Limb (tissue), 2 donors: ENCODE results near the gene RIGI.
"Not testable (repeated sequence)": the region's sequence is repeated elsewhere in the genome, so short reads cannot be mapped to it uniquely, and the experiment has no call there.

ENCODE experiments used
- DNase-seq, 2 donors: peaks; one replicate each; pipeline ENCODE4 v3.0.0-alpha.2; 2016; ENCODE audit errors: extremely low spot score in 2 of 2

Gene RIGI

DNA sequence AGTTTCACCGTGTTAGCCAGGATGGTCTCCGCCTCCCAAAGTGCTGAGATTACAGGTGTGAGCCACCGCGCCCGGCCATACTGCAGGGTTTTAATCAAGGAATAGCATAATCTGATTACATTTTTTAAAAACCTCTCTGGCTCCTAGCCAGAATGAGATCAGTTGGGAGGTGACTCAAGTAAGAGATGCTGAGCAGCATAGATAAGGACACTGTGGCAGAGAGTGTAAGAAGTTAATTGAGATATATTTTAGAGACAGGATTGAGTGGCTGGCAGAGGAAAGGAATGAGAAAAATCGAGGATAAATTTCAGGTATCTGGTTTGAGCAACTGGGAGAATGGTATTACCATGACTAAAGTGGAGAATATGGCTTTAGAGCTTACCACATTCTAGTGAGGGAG lies 7.3 kb upstream of the RIGI start:
- no peak for DNase-seq

DNA sequence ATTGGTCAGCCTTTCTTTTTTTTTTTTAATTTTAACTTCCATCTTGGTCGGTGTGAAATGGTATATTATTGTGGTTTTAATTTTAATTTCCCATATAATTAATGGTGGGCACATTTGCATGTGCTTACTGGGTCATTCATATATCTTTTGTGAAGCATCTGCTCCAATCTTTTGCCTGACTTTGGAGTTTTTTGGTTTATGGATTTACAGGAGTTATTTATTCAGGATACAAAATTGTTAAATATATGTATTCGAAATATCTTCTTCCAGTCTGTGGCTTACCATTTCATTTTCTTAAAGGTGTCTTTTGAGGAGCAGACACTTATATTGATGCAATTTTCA lies 682 bp upstream of the RIGI start:
- DNase-seq, result no peak

DNA sequence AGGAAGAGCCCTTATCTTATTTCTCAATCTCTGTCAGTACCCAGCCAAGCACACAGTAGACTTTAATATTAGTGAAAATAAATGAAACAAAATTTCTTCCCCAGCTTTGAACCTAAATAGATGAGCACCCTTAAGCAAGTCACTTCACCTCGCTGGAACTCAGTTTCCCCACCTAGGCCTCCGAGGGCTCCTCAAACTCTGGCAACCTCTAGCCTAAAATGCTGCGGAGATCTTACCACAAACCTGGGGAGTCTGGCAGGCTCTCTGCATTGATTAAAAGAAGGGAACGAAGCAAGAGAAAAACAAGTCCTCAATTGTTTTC lies 326 bp downstream of the RIGI start:
- no peak for DNase-seq

DNA sequence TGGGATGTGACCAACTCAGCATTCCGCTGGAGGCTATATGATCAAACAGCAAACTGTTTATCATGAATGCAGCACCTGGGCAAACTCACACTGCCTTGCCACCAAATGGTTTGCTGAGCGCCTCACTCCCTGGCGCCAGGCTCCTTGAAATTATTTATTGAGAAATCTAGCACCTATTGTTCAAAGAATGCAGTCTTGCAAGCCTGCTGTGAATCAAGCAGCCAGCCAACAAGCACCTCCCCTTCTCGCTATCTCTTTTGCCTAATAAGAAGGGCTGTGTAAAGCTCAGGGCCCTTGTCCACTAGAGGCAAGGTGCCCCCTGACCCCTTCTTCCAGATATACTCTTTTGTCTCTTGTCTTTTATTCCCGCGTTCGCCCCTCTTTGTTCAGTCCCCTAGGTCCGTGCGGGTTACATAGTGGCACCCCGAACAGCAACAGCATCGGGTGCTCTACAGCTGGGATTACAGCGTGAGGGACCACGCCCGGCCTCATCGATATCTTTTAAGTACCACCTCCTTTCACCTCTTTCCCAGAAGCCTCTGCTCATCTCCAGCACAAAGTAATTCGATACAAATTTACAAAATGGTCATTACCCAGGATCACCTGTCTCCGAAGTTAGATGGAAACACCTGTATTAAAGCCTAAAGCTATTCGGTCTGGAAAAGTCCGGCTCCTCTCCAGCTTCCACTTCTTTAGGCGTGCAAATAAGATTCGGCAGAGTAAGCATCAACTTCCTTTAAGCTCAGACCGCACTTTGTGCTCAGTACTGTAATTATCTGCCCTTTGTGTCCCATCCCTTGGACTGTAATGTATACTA lies 896 bp downstream of the RIGI start:
- DNase-seq, result no peak

DNA sequence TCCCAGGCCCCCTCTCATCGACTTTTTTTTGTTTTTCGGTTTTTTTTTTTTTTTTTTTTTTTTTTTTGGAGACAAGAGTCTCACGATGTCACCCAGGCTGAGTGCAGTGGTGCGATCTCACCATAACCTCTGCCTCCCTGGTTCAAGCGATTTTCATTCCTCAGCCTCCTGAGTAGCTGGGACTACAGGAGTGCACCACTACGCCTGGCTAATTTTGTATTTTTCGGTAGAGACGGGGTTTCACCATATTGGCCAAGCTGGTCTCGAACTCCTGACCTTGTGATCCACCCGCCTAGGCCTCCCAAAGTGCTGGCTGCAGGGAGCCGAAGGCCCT lies 1.5 kb downstream of the RIGI start:
- not testable (repeated sequence) for DNase-seq

DNA sequence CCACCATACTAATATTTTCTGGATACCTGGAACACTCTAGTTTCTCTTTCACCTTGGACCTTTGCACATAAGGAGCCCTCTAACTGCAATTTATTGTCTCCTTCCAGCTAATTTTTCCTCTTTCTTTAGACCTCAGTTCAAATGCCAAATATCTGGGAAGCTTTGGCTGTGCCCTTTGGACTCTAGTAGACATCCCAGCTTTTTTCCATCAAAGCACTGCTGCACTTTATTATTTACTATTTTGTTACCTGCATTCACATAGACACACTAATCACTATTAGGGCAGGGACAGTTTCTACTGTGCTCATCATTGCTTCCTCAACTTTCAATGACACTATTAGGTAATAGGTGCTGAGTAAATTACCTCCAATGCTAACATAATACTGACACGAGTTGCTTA lies 2.1 kb downstream of the RIGI start:
- DNase-seq, result no peak

DNA sequence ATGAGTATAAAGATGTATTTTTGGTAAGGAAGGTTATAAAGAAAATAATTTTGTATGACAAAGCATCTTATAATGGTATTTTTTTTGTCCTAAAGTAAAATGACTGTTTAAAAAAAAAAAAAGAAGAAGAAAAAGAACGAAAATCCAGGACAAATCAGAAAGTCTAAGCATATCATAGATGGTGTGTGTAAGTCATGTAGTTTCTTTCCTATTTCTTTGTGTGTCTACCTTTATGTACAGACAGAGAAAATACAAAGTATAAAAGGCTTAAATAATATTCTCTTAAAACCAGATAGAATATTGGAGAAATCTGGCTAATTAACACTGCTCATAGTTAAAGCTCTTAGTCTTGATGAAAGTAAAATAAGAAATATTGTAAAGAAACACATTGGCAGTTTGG lies 7.7 kb downstream of the RIGI start:
- DNase-seq, result no peak

DNA sequence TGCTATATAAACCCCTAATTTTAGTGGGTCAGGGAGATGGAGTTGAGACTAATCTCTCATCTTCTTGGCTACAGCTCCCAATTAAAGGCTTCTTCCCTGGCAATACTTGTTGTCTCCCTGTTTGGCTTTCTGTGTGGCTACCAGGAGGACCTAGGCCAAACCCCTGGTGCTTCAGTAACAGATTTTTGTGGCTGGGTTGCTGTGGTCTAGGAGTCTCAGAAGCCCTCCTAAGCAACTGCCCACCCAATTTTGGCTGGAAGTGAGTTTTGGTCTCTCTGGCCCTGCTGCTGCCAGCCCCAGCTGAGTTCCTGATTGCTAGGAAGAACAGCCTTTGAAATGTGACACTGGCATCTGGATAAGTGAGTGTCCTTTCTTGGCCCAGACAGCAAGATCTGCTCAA lies 9.8 kb downstream of the RIGI start:
- no peak for DNase-seq

DNA sequence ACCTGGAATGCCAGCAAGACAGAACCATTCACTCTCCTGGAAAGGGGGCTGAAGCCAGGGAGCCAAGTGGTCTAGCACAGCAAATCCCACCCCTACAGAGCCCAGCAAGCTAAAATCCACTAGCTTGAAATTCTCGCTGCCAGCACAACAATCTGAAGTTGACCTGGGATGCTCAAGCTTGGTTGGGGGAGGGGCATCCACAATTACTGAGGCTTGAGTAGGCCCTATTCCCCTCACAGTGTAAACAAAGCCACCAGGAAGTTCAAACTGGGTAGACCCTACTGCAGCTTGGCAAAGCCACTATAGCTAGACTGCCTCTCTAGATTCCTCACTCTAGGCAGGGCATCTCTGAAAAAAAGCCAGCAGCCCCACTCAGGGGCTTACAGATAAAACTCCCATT lies 17.3 kb downstream of the RIGI start:
- no peak for DNase-seq

DNA sequence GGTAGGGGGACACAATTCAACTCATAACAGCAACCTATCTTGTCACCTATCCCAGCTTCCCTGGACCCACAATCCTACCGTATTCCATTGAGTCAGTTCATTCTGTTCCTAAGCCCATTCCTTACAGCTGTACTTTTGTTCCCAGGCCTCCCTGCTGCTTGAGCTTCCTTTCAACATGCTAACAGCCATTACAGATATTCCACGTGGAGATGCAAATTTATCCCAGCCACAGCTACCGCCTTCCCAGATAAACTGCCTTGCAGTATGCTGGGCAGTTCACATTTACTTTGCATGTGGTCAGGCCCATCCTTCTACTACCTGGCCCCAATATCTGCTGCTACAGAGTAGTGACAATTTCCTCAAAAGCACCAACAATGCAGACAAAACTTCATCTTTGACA lies 23.0 kb downstream of the RIGI start:
- no peak for DNase-seq

DNA sequence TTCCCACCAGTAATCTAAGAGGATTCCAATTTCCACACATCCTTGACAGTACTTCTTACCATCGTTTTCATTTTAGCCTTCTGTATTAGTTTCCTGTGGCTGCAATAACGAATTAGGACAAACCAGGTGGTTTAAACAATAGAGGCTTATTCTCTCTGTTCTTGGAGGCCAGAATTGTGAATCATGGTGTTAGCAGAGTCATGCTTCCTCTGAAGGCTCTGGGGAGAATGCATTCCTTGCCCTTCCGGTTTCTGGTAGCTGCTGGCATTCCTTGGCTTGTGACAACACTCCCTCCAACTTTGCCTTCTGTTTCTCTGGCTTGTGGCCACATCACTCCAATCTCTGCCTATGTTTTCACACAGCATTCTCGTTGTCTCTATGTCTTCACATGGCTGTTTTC lies 23.5 kb downstream of the RIGI start:
- no peak for DNase-seq

DNA sequence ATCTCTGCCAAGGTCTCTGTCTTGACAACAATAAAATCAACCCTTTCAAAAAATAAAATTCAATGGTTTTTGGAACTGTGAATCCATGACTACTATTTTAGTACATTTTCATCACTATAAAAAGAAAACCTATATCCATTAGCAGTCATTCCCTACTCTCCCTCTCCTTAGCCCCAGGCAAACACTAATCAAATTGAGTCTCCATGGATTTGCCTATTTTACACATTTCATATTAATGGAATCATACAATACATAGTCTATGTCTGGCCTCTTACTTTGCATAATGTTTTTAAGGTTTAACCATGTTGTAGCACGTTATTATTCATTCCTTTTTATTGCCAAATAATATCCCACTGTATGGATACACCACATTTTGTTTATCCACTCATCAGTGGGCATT lies 24.1 kb downstream of the RIGI start:
- no peak for DNase-seq

DNA sequence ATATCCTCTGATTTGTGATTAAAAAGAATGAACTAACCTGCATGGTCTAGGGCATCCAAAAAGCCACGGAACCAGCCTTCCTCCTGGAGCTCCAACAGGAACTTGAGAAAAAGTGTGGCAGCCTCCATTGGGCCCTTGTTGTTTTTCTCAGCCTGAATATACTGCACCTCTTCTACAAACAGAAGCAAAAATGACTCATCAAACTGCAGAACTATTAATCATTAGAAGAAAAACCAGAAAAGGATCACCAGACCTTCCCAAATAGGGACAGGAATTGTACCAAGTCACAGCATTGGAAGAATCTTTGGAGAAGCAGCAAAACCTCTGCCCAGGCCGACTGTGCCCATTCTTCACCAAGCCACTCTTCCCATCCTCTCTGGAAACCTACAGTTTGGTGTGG lies 25.2 kb downstream of the RIGI start:
- DNase-seq, result no peak

DNA sequence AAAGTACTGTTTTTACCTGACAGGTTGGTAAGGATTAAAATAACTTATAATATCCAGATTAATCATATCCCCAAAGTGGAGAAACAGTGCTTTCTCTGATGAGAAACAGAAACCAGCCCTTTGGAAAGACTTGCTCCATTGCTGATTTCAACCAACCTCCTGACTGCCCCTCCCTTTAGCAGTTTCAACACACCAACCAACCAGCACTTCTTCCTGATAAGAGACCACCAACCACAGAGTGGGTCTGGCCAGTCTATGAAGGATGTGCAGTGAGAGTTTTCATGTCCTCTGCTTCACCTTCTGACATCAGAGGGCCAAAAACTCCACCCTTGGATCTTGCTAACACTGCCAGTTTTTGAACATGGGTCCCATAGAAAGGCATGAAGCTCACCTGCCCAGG lies 28.1 kb downstream of the RIGI start:
- DNase-seq, result no peak

DNA sequence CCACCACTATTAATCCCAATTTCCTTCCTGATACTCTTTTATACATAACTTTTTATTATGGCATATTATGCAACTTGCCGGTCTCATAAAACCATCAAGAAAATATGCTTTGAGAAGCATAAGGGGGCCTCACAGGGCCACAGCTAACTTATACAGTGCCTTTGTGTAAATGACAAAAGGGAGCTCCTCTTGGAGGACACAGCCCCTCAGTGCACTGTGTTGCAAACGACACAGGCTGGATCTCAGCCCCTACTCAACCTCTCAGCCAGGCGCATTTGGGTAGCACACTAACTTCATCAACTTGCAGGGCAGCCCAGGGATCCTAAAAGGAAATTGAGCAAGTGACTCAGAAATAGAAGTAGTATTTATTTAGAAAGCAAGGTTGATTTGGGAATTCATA lies 35.4 kb downstream of the RIGI start:
- no peak for DNase-seq

DNA sequence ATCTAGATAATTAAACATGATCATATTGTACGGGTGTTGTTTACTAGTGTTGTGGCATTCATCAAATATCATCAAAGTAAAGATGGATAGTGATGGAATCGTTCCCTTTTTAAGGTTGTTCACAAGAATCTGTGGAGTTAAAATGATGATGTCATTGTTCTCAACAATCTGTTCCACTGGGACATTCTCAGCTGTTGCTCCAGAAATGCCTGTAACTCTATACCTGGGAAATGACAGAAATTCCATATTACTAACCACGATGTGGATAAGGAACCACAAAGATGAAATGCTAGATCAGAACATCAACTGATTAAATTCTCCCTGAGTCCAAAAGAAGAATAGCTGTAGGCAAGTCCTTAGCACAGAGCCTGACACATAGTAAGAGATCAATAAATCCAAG lies 38.0 kb downstream of the RIGI start:
- no peak for DNase-seq

DNA sequence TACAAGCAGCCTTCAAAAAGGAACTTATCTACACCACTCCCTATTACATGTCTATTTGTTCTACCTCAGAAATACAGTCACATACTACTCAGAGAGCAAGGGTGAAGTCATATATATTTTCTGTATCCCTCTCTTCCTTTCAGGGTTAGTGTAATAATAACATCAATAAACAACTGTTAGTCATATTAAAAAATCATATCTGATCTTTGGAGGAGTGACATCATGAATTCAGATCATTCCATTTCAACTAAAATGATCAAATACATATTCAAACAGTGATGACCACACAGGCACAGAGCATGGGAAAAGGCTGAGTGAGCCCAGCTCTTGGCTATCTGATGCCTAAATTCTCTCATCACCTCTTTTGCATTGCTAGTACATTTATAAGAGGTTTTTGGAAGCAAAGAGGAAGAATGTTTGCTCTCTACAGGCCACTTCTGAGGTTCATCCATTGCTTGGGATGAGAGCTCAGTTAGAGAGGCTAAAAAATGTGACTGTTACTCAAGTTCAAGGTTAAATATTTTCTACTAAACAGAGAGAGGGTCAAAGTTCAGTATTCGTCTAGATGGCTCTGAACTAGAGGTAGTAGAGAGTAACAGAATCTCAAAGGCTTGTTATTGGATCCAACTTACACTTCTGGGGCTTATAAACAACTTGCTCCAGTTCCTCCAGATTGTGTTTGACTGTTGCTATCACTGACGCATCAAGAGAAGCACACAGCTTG lies 39.0 kb downstream of the RIGI start:
- no peak for DNase-seq

DNA sequence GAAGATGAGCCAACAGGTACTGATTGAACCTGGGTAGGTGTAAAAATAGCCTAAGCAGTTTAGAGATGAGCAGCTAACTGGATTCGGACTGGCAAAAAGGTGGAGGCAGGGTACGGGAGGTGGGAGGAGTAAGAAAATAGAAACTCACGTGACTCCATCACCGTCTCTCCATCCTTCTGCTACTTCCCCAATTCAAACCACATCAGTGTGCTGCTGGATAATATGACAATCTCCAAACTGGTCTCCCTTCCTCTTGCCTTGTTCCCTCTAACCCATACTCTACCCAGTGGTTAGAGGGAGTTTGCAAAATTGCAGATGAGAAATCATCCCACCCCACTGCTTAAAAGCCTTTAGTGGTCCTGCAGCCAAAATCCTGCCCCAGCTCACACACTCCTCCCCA lies 42.7 kb downstream of the RIGI start:
- DNase-seq, result no peak
